Gastroesophageal sphincter (tissue), 4 donors: ENCODE results near the gene ZNF691. TPM values are rescaled to one million over a fixed set of nuclear protein-coding genes. Genes with fewer than 3 reads are reported as not detected.

Experiments
- ATAC-seq: fragments of 150-250 bp; one replicate; pipeline ENCODE4 v1.9.1; 2016; ENCODE audit warnings: mild to moderate bottlenecking, moderate library complexity
- H3K27ac ChIP-seq, 4 donors: fragments of 200-600 bp; sonication (generic) in 3 of 4; 1 replicate in 3 of 4; 2 replicates in 1 of 4; pipeline ENCODE4 v1.5.1; 2016 to 2019
- H3K27me3 ChIP-seq: fragments of 200-600 bp; sonication (generic); one replicate; pipeline ENCODE4 v1.5.1; 2019
- H3K36me3 ChIP-seq, 2 donors: fragments of 200-600 bp; sonication (generic); one replicate each; pipeline ENCODE4 v1.5.1; 2019; ENCODE audit warnings: control low read depth in 1 of 2
- H3K4me1 ChIP-seq, 3 donors: fragments of 200-600 bp; sonication (generic); 1 replicate in 2 of 3; 2 replicates in 1 of 3; pipeline ENCODE4 v1.5.1; 2016 to 2019; ENCODE audit warnings: control low read depth in 2 of 3
- H3K4me3 ChIP-seq, 2 donors: fragments of 200-600 bp; sonication (generic); one replicate each; pipeline ENCODE4 v1.5.1; 2019; ENCODE audit warnings: mild to moderate bottlenecking in 1 of 2, moderate library complexity in 1 of 2
- H3K9me3 ChIP-seq, 3 donors: fragments of 200-600 bp; sonication (generic); one replicate each; pipeline ENCODE4 v1.5.1; 2017 to 2019; ENCODE audit warnings: control low read depth in 2 of 3
- CTCF ChIP-seq, 4 experiments: fragments of 200-600 bp in 2 of 4; fragments of 450-650 bp in 2 of 4; sonication (generic) in 1 of 4; IDR thresholded peaks; one replicate each; pipeline ENCODE4 v1.5.1; 2017 to 2019; ENCODE audit warnings: antibody characterized with exemption in 4 of 4, mild to moderate bottlenecking in 2 of 4, moderate library complexity in 2 of 4
- EP300 ChIP-seq: sonication (generic); formaldehyde crosslinking; IDR thresholded peaks from one replicate; pipeline ENCODE4 v1.6.1; 2017; ENCODE audit warnings: antibody characterized with exemption, mild to moderate bottlenecking
- POLR2A ChIP-seq, 2 donors: fragments of 450-650 bp; IDR thresholded peaks; one replicate each; pipeline ENCODE4 v1.6.1; 2017; ENCODE audit warnings: antibody characterized with exemption in 2 of 2, mild to moderate bottlenecking in 2 of 2, moderate library complexity in 1 of 2
- POLR2AphosphoS5 ChIP-seq: sonication (generic); formaldehyde crosslinking; IDR thresholded peaks from one replicate; pipeline ENCODE4 v1.6.1; 2017; ENCODE audit warnings: antibody characterized with exemption
- WGBS, 2 donors: methylation state at CpG; one replicate each; pipeline ENCODE4 v1.1.5; 2018; ENCODE audit warnings: low coverage in 1 of 2; 5-methylcytosine and 5-hydroxymethylcytosine counted together
- total RNA-seq, 4 donors: library from RNA; depleted of rRNA; stranded (reverse); fragments of >200 nt; gene quantifications; one replicate each; pipeline ENCODE4 v1.1.0, GENCODE V29; 2016

ZNF691 gene
- total RNA-seq, 4 donors from 2014 or later, result 11.2 to 22.4 (median 13.8) TPM

GRCh38 chr1:42877380-42877779 is 31.0 kb downstream of the ZNF691 start:
- 33 to 44% methylated on average over 1 to 2 of the region's 2 CpGs for WGBS, 2 donors
- ATAC-seq, result no peak
- H3K27me3 ChIP-seq, result peaks cover 19% of the 10 kb centered on the region
- no peak overlapping the region for H3K27ac ChIP-seq
- no peaks in the 10 kb centered on the region for H3K36me3 ChIP-seq
- H3K4me3 ChIP-seq, result no peak overlapping the region
- TF ChIP-seq CTCF (IDR thresholded peaks at IDR 0.05), result no peak
- no peak for TF ChIP-seq POLR2A (IDR thresholded peaks at IDR 0.05)
- TF ChIP-seq EP300, result no peak
- no peak for TF ChIP-seq POLR2AphosphoS5
- no peaks in the 10 kb centered on the region for H3K9me3 ChIP-seq
- no peaks in the 10 kb centered on the region for H3K4me1 ChIP-seq

GRCh38 chr1:42880384-42880783 is 34.0 kb downstream of the ZNF691 start:
- no CpG with 5 or more reads among the region's 4 CpGs for WGBS, 2 donors
- TF ChIP-seq POLR2AphosphoS5, result no peak
- TF ChIP-seq EP300, result no peak
- no peak for TF ChIP-seq CTCF (IDR thresholded peaks at IDR 0.05)
- TF ChIP-seq POLR2A (IDR thresholded peaks at IDR 0.05), result no peak
- H3K27ac ChIP-seq, result no peak overlapping the region
- no peaks in the 10 kb centered on the region for H3K4me1 ChIP-seq
- peaks cover 19% of the 10 kb centered on the region for H3K27me3 ChIP-seq
- no peaks in the 10 kb centered on the region for H3K9me3 ChIP-seq
- no peaks in the 10 kb centered on the region for H3K36me3 ChIP-seq
- no peak for ATAC-seq
- no peak overlapping the region for H3K4me3 ChIP-seq

- no peak overlapping the region for H3K4me3 ChIP-seq
- H3K27me3 ChIP-seq, result peaks cover 12% of the 10 kb centered on the region
- WGBS, 2 donors, result 63 to 70% methylated on average over 3 to 4 of the region's 16 CpGs
- no peak for TF ChIP-seq POLR2AphosphoS5
- TF ChIP-seq CTCF (IDR thresholded peaks at IDR 0.05), result no peak
- TF ChIP-seq POLR2A (IDR thresholded peaks at IDR 0.05), result no peak
- H3K4me1 ChIP-seq, result no peaks in the 10 kb centered on the region
- H3K9me3 ChIP-seq, result no peaks in the 10 kb centered on the region
- ATAC-seq, result no peak
- no peaks in the 10 kb centered on the region for H3K36me3 ChIP-seq
- H3K27ac ChIP-seq, result no peak overlapping the region
Observed at GRCh38 chr1:42886046-42886739, 39.8 kb downstream of the ZNF691 start.

- no peaks in the 10 kb centered on the region for H3K9me3 ChIP-seq
- no peaks in the 10 kb centered on the region for H3K36me3 ChIP-seq
- no peak for ATAC-seq
- H3K4me3 ChIP-seq, result no peak overlapping the region
- H3K27me3 ChIP-seq, result peaks cover 12% of the 10 kb centered on the region
- 52 to 68% methylated on average over 10 to 14 of the region's 21 CpGs for WGBS, 2 donors
- TF ChIP-seq POLR2AphosphoS5 (no peak), POLR2A (IDR thresholded peaks at IDR 0.05) (no peak), CTCF (IDR thresholded peaks at IDR 0.05) (no peak), EP300 (no peak)
- no peaks in the 10 kb centered on the region for H3K4me1 ChIP-seq
- no peak overlapping the region for H3K27ac ChIP-seq
Observed at GRCh38 chr1:42886800-42887199, 40.4 kb downstream of the ZNF691 start.

- Histone ChIP-seq H3K27ac (no peak overlapping the region), H3K9me3 (no peaks in the 10 kb centered on the region), H3K4me1 (no peaks in the 10 kb centered on the region), H3K27me3 (peaks cover 12% of the 10 kb centered on the region), H3K4me3 (no peak overlapping the region), H3K36me3 (no peaks in the 10 kb centered on the region)
- TF ChIP-seq POLR2AphosphoS5 (no peak), EP300 (no peak), POLR2A (IDR thresholded peaks at IDR 0.05) (no peak), CTCF (IDR thresholded peaks at IDR 0.05) (no peak)
- no CpG with 5 or more reads among the region's 20 CpGs for WGBS, 2 donors
- ATAC-seq, result no peak
Observed at GRCh38 chr1:42887366-42887765, 41.0 kb downstream of the ZNF691 start.
